Myocyte (in vitro differentiated cells): ENCODE results near the gene CFAP221. TPM values are rescaled to one million over a fixed set of nuclear protein-coding genes. Genes with fewer than 3 reads are reported as not detected.
A peak's percentile ranks its signal among the peaks of the same experiment; 100 is the strongest.

Experiments used
- DNase-seq: peaks from one replicate; pipeline ENCODE4 v3.0.0-alpha.2; 2012; ENCODE audit warnings: low read depth
- total RNA-seq: library from RNA; depleted of rRNA; stranded (reverse); fragments of >200 nt; gene quantifications from 2 replicates; pipeline ENCODE4 v1.2.3, GENCODE V29; 2014

The CFAP221 gene
- total RNA-seq, 1 donor from 2014 or later = not detected

GRCh38 chr2:119679526-119679837 lies 135.2 kb downstream of the CFAP221 start:
- DNase-seq = no peak

GRCh38 chr2:119679846-119680245 lies 135.6 kb downstream of the CFAP221 start:
- DNase-seq = no peak

- no peak for DNase-seq
These were observed 136.4 kb downstream of the CFAP221 start for GRCh38 chr2:119680457-119681202.

- DNase-seq = no peak
These were observed 137.1 kb downstream of the CFAP221 start for GRCh38 chr2:119681203-119681867.

GRCh38 chr2:119681868-119682220 lies 137.6 kb downstream of the CFAP221 start:
- DNase-seq = no peak

- no peak for DNase-seq
These were observed 138.3 kb downstream of the CFAP221 start for GRCh38 chr2:119682578-119682977.

- no peak for DNase-seq
These were observed 138.9 kb downstream of the CFAP221 start for GRCh38 chr2:119683074-119683712.

- DNase-seq = no peak
These were observed 139.6 kb downstream of the CFAP221 start for GRCh38 chr2:119683713-119684443.

- DNase-seq = no peak
These were observed 140.3 kb downstream of the CFAP221 start for GRCh38 chr2:119684518-119684917.

GRCh38 chr2:119688616-119689015 lies 144.4 kb downstream of the CFAP221 start:
- DNase-seq = no peak

GRCh38 chr2:119689218-119689617 lies 145.0 kb downstream of the CFAP221 start:
- DNase-seq = no peak

- DNase-seq = no peak
These were observed 146.9 kb downstream of the CFAP221 start for GRCh38 chr2:119691189-119691588.

- DNase-seq = no peak
These were observed 147.5 kb downstream of the CFAP221 start for GRCh38 chr2:119691651-119692245.

- DNase-seq = no peak
These were observed 148.1 kb downstream of the CFAP221 start for GRCh38 chr2:119692310-119692709.

- DNase-seq = no peak
These were observed 148.7 kb downstream of the CFAP221 start for GRCh38 chr2:119692954-119693353.

GRCh38 chr2:119693567-119693966 lies 149.3 kb downstream of the CFAP221 start:
- DNase-seq = no peak

GRCh38 chr2:119693967-119694366 lies 149.7 kb downstream of the CFAP221 start:
- DNase-seq = no peak

- no peak for DNase-seq
These were observed 150.2 kb downstream of the CFAP221 start for GRCh38 chr2:119694470-119694844.

- peak; percentile 65 for DNase-seq
These were observed 150.7 kb downstream of the CFAP221 start for GRCh38 chr2:119694845-119695521.

- peak; percentile 94 for DNase-seq
These were observed 151.8 kb downstream of the CFAP221 start for GRCh38 chr2:119696005-119696404.

- DNase-seq = no peak
These were observed 152.3 kb downstream of the CFAP221 start for GRCh38 chr2:119696494-119697030.
